ENCODE results near the gene RASSF7.

Gene RASSF7

DNA sequence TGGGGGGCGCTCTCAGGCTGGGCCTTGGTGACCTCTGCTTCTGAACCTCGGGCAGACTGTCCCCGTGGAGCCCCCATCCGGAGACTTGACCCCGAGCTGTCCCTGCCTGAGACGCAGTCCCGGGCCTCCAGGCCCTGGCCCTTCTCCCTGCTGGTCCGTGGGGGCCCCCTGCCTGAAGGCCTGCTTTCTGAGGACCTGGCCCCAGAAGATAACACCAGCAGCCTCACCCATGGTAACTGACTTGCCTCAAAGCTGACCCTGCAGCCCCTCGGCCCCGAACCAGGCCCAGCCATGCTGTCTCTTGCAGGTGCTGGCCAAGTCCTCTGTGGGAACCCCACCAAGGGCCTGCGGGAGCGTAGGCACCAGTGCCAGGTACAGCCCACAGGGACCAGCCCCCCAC, 9.2 kb upstream of the RASSF7 start:
- H3K36me3 ChIP-seq (ENCODE audit: control insufficient read depth in 2 of 2, insufficient read depth in 2 of 2, low read length in 2 of 2) = peaks cover 0 to 3% of the 10 kb centered on the region in 2 donors
- H3K4me3 ChIP-seq (ENCODE audit: low read length in 2 of 2) = no peak overlapping the region
- peaks cover 3% of the 10 kb centered on the region in 2 donors for H3K27me3 ChIP-seq (ENCODE audit: control insufficient read depth in 2 of 2, insufficient read depth in 2 of 2, low read length in 2 of 2)
- no peak overlapping the region for H3K9ac ChIP-seq (ENCODE audit: low read depth in 1 of 2, low read length in 2 of 2)
- H3K4me1 ChIP-seq (ENCODE audit: control insufficient read depth in 2 of 2, insufficient read depth in 2 of 2, low read length in 2 of 2) = peaks cover 10 to 13% of the 10 kb centered on the region in 2 donors
- H3K9me3 ChIP-seq (ENCODE audit: control insufficient read depth in 2 of 2, low read length in 2 of 2) = no peaks in the 10 kb centered on the region
- no peak overlapping the region for H3K27ac ChIP-seq (ENCODE audit: low read depth in 2 of 2, low read length in 2 of 2)

DNA sequence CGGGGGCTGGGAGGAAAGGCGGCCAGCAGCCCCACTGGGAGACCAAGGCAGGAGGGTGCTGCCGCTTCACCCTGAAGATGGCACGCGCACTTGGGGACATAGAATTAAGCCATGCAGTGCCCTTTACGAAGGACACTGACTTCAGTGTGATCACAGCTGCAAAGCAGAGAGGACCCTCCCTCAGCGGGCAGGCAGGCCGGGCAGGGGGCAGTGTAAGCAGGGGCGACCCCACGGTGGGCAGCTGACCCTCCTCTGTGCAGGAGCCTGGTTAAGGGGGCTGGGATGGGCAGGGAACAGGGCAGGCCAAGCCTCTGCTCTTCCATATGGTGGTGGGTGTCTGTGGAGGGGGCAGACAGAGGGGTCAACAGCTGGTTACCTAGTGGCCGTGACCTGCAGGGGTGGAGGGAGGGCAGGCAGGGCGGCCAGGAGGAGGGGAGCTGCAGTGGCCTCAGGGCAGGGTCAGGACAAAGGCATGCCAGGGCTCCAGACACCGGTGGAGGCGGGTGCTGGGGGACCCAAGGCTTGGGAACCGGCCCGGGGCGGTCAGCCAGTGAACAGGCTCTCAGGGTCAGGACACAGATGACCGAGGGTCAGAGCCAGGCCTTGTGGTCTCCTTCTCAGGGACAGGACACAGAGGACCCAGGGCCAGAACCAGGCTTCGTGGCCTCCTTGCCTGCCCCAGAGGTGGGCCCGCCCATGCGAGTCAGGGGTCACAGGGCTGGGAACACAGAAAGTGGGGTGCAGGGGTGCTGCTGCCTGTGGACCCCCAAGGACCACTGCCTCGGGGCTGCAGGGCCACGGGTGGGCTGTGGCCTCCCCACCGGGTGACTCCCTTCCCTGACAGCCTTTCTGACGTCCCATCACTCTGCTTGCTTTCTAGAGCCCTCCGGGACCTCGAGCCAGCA, 7.4 kb upstream of the RASSF7 start:
- Histone ChIP-seq H3K27me3 (ENCODE audit: control insufficient read depth in 2 of 2, insufficient read depth in 2 of 2, low read length in 2 of 2) (peaks cover 4 to 9% of the 10 kb centered on the region in 2 donors), H3K4me1 (ENCODE audit: control insufficient read depth in 2 of 2, insufficient read depth in 2 of 2, low read length in 2 of 2) (peaks cover 10 to 13% of the 10 kb centered on the region in 2 donors), H3K9ac (ENCODE audit: low read depth in 1 of 2, low read length in 2 of 2) (no peak overlapping the region), H3K4me3 (ENCODE audit: low read length in 2 of 2) (no peak overlapping the region), H3K9me3 (ENCODE audit: control insufficient read depth in 2 of 2, low read length in 2 of 2) (no peaks in the 10 kb centered on the region), H3K36me3 (ENCODE audit: control insufficient read depth in 2 of 2, insufficient read depth in 2 of 2, low read length in 2 of 2) (peaks cover 0 to 3% of the 10 kb centered on the region in 2 donors), H3K27ac (ENCODE audit: low read depth in 2 of 2, low read length in 2 of 2) (no peak overlapping the region)

DNA sequence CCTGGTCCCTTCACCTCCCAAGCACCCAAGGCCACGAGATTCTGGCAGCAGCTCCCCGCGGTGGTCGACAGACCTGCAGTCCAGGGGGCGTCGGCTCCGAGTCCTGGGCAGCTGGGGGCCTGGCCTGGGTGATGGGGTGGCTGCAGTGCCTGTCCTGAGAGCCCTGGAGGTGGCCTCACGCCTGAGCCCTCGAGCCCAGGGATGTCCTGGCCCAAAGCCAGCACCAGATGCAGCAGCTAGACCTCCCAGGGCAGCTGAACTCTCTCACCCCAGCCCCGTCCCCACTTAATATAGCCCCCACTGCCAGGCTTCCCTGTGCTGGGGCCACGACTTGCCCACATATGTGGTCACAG, 6.8 kb upstream of the RASSF7 start:
- no peaks in the 10 kb centered on the region for H3K9me3 ChIP-seq (ENCODE audit: control insufficient read depth in 2 of 2, low read length in 2 of 2)
- H3K9ac ChIP-seq (ENCODE audit: low read depth in 1 of 2, low read length in 2 of 2) = no peak overlapping the region
- peaks cover 4 to 9% of the 10 kb centered on the region in 2 donors for H3K27me3 ChIP-seq (ENCODE audit: control insufficient read depth in 2 of 2, insufficient read depth in 2 of 2, low read length in 2 of 2)
- peaks cover 0 to 3% of the 10 kb centered on the region in 2 donors for H3K36me3 ChIP-seq (ENCODE audit: control insufficient read depth in 2 of 2, insufficient read depth in 2 of 2, low read length in 2 of 2)
- H3K4me3 ChIP-seq (ENCODE audit: low read length in 2 of 2) = no peak overlapping the region
- H3K27ac ChIP-seq (ENCODE audit: low read depth in 2 of 2, low read length in 2 of 2) = no peak overlapping the region
- peaks cover 11 to 13% of the 10 kb centered on the region in 2 donors for H3K4me1 ChIP-seq (ENCODE audit: control insufficient read depth in 2 of 2, insufficient read depth in 2 of 2, low read length in 2 of 2)

DNA sequence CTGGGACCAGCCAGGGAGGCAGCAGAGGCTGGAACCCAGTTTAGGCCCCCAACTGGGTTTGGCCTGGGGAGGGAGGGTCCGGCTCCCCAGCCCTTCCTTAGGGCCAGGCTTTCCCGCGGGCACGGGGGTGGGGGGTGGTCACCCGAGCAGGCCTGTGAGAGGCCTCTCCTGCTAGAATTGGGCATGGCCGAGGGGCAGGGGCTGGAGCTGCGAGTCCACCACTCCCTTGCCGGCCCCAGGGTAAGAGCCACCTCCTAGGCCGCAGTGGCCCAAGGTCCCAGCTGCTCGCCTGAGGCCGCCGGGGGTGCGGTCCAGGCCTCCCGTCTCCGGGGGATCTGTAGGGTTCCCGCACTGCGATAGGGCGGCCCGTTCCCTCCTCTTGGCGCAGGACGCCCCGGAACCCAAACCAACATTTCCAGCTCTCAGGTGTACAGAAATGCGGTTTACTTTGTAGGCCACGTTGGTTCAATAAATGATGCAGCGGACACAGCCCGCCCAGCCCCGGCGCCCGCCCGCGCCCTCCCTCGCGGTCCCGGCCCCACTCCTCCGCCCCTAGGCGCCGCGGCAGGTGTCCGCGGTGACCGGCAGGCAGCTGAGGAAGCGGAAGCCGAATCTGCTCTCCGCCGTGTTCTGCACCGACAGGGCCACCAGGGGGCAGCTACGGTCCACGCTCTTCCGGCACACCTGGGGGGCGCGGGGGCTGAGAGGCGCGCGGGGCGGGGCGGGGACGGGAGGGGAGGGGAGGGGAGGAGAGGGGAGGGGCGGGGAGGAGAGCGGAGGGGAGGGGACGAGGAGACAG, 6.1 kb upstream of the RASSF7 start:
- Histone ChIP-seq H3K27me3 (ENCODE audit: control insufficient read depth in 2 of 2, insufficient read depth in 2 of 2, low read length in 2 of 2) (peaks cover 4 to 9% of the 10 kb centered on the region in 2 donors), H3K4me3 (ENCODE audit: low read length in 2 of 2) (peak overlapping the region; percentile 37 to 63), H3K9me3 (ENCODE audit: control insufficient read depth in 2 of 2, low read length in 2 of 2) (no peaks in the 10 kb centered on the region), H3K36me3 (ENCODE audit: control insufficient read depth in 2 of 2, insufficient read depth in 2 of 2, low read length in 2 of 2) (peaks cover 0 to 3% of the 10 kb centered on the region in 2 donors), H3K4me1 (ENCODE audit: control insufficient read depth in 2 of 2, insufficient read depth in 2 of 2, low read length in 2 of 2) (peaks cover 17 to 19% of the 10 kb centered on the region in 2 donors), H3K27ac (ENCODE audit: low read depth in 2 of 2, low read length in 2 of 2) (no peak overlapping the region), H3K9ac (ENCODE audit: low read depth in 1 of 2, low read length in 2 of 2) (peak overlapping the region; percentile 6 to 62)

DNA sequence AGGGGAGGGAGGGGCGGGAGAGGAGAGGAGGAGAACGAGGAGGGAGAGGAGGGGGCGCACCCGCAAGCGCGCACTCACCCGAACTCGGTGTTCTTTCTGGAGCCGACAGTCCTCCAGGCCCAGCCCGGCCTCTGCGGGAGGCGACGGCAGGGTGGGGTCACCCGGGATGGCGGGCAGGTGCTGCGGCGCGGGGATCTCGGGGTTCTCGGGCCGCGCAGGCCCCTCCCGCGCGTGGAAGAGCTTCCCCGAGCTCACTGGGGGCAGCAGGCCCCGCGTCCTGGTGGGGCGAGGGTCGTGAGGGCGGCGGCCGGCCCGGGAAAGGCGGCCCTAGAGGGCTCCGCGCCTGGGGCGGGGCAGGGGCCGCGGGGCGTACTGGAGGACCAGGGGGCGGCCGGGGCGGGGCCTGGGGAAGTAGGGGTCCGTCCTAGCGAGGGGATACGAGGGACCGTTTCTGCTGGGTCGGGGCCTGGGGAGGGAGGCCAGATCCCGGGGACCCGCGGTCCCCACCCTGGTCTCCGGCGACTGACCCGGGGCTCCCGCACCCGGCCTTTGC, 5.5 kb upstream of the RASSF7 start:
- Histone ChIP-seq H3K27me3 (ENCODE audit: control insufficient read depth in 2 of 2, insufficient read depth in 2 of 2, low read length in 2 of 2) (peaks cover 4 to 9% of the 10 kb centered on the region in 2 donors), H3K4me3 (ENCODE audit: low read length in 2 of 2) (peak overlapping the region in 1 of 2 donors; percentile 48), H3K9ac (ENCODE audit: low read depth in 1 of 2, low read length in 2 of 2) (no peak overlapping the region), H3K27ac (ENCODE audit: low read depth in 2 of 2, low read length in 2 of 2) (no peak overlapping the region), H3K4me1 (ENCODE audit: control insufficient read depth in 2 of 2, insufficient read depth in 2 of 2, low read length in 2 of 2) (peaks cover 24% of the 10 kb centered on the region in 2 donors), H3K36me3 (ENCODE audit: control insufficient read depth in 2 of 2, insufficient read depth in 2 of 2, low read length in 2 of 2) (peaks cover 0 to under 1% of the 10 kb centered on the region in 2 donors), H3K9me3 (ENCODE audit: control insufficient read depth in 2 of 2, low read length in 2 of 2) (no peaks in the 10 kb centered on the region)

DNA sequence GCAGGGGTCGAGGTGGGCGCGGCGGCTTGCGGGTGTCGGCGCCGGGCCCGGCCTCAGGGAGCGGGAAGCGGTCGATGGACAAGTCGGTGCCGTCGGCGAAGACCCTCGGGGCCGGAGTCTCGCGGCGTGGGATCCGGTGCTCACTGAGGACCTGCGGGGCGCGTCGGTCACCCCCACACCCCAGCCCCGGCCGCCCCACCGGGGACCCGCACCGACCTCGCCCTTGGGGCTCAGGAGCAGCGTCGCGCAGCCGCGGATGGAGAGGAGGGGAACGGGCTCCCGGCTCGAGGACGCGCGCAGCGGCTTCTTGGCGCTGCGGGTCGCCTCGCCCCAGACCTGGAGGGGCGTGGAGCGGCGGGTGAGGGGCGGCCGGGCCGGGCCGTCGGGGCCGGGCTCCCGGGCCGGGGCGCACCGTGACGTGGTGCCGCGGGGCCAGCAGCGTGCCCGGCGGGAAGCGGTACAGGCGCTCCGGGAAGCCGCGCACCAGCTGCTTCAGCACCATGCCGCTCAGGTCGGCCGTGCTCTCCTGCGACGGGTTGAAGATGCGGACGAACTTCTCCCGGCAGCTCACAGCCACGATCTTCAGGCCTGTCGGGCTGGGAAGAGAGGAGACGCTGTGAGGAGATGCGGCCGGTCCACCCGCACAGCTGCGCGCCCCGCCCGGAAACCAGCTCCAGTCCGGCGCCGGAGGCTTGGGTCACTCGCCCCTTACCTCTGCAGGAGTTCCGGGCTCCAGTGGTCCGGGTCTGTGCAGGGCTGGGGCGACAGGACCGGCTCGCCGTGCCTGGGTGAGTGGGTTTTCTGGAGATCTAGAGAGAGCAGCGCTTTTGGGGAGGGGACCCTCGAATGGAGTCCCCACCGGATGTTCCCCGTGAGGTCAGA, 4.7 kb upstream of the RASSF7 start:
- Histone ChIP-seq H3K36me3 (ENCODE audit: control insufficient read depth in 2 of 2, insufficient read depth in 2 of 2, low read length in 2 of 2) (no peaks in the 10 kb centered on the region), H3K27ac (ENCODE audit: low read depth in 2 of 2, low read length in 2 of 2) (no peak overlapping the region), H3K9ac (ENCODE audit: low read depth in 1 of 2, low read length in 2 of 2) (no peak overlapping the region), H3K9me3 (ENCODE audit: control insufficient read depth in 2 of 2, low read length in 2 of 2) (no peaks in the 10 kb centered on the region), H3K4me3 (ENCODE audit: low read length in 2 of 2) (no peak overlapping the region), H3K27me3 (ENCODE audit: control insufficient read depth in 2 of 2, insufficient read depth in 2 of 2, low read length in 2 of 2) (peaks cover 4 to 9% of the 10 kb centered on the region in 2 donors), H3K4me1 (ENCODE audit: control insufficient read depth in 2 of 2, insufficient read depth in 2 of 2, low read length in 2 of 2) (peaks cover 24 to 26% of the 10 kb centered on the region in 2 donors)

DNA sequence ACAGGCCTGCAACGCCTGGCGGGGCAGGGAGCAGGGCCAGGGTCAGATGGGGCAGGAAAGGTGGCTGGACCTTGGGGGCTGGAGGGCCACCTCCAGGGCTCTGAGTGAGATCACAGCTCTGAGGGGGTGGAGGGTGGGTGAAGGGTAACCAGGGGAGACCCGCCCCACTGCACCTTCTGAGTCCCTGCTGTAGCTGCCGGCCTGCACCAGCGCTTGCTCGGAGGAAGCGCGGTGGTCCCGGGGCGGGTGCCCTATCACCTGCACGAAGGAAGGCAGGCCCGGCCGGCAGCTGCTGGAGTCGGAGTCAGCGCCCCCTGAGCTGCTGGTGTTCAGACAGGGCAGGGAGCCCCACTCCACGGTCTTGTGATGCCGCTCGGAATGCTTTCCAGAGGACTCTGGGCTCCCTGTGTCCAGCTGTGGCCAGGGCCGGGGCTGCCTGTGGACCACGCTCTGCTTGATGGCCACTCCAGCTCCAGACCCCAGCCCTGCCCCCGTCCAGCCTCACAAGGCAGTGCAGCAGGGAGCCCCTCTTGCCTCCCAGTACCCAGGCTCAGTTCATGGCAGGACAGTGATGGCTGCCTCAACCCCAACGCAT, 4.0 kb upstream of the RASSF7 start:
- H3K4me1 ChIP-seq (ENCODE audit: control insufficient read depth in 2 of 2, insufficient read depth in 2 of 2, low read length in 2 of 2) = peaks cover 29 to 30% of the 10 kb centered on the region in 2 donors
- no peak overlapping the region for H3K9ac ChIP-seq (ENCODE audit: low read depth in 1 of 2, low read length in 2 of 2)
- peaks cover 4 to 9% of the 10 kb centered on the region in 2 donors for H3K27me3 ChIP-seq (ENCODE audit: control insufficient read depth in 2 of 2, insufficient read depth in 2 of 2, low read length in 2 of 2)
- H3K36me3 ChIP-seq (ENCODE audit: control insufficient read depth in 2 of 2, insufficient read depth in 2 of 2, low read length in 2 of 2) = no peaks in the 10 kb centered on the region
- no peak overlapping the region for H3K27ac ChIP-seq (ENCODE audit: low read depth in 2 of 2, low read length in 2 of 2)
- H3K9me3 ChIP-seq (ENCODE audit: control insufficient read depth in 2 of 2, low read length in 2 of 2) = no peaks in the 10 kb centered on the region
- no peak overlapping the region for H3K4me3 ChIP-seq (ENCODE audit: low read length in 2 of 2)

DNA sequence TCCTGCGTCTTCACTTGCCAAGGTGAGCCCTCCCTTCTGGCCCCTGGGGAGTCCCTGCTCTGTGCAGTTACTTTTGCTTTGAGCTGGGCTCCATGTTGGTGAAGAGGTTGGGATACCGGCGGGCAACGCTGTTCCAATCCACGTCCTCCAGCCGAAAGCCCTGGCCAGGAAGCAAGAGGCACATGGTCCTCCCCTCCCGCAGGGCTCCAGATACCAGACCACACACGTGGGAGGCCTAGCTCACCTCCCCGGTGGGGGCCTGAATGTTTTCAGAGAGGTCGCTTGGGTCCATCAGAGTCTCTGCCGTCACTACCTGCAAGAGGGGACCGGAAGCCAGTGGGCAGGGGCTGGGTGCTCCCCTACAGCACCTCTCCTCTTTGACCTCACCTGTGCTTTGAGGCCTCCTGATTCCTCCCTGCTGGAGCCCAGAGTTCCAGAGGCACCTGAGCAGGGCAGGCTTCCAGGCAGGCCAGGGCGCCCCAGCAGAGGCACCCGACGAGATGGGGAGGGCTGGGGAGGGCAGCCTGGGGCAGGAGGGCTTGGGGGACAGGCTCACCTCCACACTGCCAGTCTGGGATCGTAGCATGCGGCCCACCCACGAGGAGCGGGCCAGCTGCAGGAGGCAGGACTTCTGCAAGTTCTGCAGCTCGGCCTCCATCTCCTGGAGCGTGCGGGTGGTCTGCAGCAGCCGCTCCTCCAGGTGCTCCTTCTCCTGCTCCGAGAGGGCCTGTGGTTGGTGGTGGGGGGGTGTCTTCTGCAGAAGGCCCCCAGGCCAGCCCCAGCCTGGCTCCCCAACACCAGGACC, 3.2 kb upstream of the RASSF7 start:
- Histone ChIP-seq H3K9me3 (ENCODE audit: control insufficient read depth in 2 of 2, low read length in 2 of 2) (no peaks in the 10 kb centered on the region), H3K4me1 (ENCODE audit: control insufficient read depth in 2 of 2, insufficient read depth in 2 of 2, low read length in 2 of 2) (peaks cover 36 to 38% of the 10 kb centered on the region in 2 donors), H3K9ac (ENCODE audit: low read depth in 1 of 2, low read length in 2 of 2) (no peak overlapping the region), H3K27ac (ENCODE audit: low read depth in 2 of 2, low read length in 2 of 2) (no peak overlapping the region), H3K27me3 (ENCODE audit: control insufficient read depth in 2 of 2, insufficient read depth in 2 of 2, low read length in 2 of 2) (peaks cover 4 to 9% of the 10 kb centered on the region in 2 donors), H3K36me3 (ENCODE audit: control insufficient read depth in 2 of 2, insufficient read depth in 2 of 2, low read length in 2 of 2) (peaks cover 0 to 3% of the 10 kb centered on the region in 2 donors), H3K4me3 (ENCODE audit: low read length in 2 of 2) (no peak overlapping the region)

All from mucosa of rectum (tissue), 2 donors.